ENCODE data around the gene SARS1. TPM values are rescaled to one million over a fixed set of nuclear protein-coding genes. Genes with fewer than 3 reads are reported as not detected.

SARS1 gene
- total RNA-seq, 4 donors from 2014 or later, result 154 to 172 (median 165) TPM

DNA sequence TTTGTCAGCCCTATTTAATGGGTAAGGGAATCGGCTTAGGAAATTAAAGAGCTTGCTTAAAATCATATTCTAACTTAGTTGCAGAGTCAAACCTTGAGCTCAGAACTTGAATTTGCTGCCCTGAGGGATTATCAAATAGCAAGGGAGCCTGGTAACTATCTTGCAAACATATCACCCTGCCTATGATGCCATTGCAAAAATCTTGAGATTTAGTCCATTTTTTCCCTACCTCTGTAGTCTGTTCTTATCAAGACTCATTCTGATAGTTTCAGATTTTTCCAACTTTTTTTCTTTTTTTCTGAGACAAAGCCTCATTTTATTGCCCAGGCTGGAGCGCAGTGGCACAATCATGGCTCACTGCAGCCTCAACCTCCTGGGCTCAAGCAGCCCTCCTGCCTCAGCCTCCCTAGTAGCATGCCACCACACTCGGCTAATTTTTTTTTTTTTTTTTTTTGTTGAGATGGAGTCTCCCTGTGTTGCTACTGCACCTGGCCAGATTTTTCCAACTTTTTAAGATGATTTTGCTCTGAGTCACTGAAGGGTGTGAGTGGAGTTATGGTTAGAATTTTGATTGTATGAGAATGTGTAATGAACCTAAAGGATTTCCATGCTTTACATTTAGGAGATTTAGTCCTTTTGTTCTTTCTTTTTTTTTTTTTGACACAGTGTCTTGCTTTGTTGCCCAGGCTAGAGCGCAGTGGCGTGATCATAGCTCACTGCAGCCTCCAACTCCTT lies 12.2 kb downstream of the SARS1 start:
- 83 to 88% methylated on average over 5 of the region's 5 CpGs for WGBS, 2 donors
- intact Hi-C loops (cut with DNase I; ENCODE audit: low total_unique reads), result no loop called here
- no peak for DNase-seq (ENCODE audit: low spot score in 2 of 2)
- TF ChIP-seq POLR2A (IDR thresholded peaks at IDR 0.05), result no peak
- TF ChIP-seq, protein P1, sequence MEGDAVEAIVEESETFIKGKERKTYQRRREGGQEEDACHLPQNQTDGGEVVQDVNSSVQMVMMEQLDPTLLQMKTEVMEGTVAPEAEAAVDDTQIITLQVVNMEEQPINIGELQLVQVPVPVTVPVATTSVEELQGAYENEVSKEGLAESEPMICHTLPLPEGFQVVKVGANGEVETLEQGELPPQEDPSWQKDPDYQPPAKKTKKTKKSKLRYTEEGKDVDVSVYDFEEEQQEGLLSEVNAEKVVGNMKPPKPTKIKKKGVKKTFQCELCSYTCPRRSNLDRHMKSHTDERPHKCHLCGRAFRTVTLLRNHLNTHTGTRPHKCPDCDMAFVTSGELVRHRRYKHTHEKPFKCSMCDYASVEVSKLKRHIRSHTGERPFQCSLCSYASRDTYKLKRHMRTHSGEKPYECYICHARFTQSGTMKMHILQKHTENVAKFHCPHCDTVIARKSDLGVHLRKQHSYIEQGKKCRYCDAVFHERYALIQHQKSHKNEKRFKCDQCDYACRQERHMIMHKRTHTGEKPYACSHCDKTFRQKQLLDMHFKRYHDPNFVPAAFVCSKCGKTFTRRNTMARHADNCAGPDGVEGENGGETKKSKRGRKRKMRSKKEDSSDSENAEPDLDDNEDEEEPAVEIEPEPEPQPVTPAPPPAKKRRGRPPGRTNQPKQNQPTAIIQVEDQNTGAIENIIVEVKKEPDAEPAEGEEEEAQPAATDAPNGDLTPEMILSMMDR (IDR thresholded peaks at IDR 0.05), result no peak
- H3K4me3 ChIP-seq (ENCODE audit: low read depth, poor library complexity, severe bottlenecking), result no peak overlapping the region

DNA sequence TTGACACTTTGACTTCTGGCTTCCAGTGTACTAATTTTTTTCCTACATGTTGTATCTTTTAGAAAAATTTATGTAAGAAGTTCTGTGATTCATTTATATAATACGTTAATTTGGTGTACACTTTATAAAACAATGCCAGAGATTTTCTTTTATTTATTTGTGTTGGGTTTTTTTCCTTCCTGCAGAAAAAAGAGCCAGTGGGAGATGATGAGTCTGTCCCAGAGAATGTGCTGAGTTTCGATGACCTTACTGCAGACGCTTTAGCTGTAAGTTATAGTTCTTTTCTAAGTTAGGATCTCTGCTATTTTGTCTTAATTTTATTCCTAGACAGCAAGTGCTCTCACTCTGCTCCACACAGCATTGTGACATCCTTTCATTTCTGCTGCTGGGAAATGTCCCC lies 14.4 kb downstream of the SARS1 start:
- TF ChIP-seq POLR2A (IDR thresholded peaks at IDR 0.05), result no peak
- TF ChIP-seq, protein P1 (IDR thresholded peaks at IDR 0.05), result no peak
- intact Hi-C loops (cut with DNase I; ENCODE audit: low total_unique reads), result no loop called here
- DNase-seq (ENCODE audit: low spot score in 2 of 2), result no peak
- WGBS, 2 donors, result 92 to 95% methylated on average over 3 of the region's 3 CpGs
- H3K4me3 ChIP-seq (ENCODE audit: low read depth, poor library complexity, severe bottlenecking), result no peak overlapping the region

DNA sequence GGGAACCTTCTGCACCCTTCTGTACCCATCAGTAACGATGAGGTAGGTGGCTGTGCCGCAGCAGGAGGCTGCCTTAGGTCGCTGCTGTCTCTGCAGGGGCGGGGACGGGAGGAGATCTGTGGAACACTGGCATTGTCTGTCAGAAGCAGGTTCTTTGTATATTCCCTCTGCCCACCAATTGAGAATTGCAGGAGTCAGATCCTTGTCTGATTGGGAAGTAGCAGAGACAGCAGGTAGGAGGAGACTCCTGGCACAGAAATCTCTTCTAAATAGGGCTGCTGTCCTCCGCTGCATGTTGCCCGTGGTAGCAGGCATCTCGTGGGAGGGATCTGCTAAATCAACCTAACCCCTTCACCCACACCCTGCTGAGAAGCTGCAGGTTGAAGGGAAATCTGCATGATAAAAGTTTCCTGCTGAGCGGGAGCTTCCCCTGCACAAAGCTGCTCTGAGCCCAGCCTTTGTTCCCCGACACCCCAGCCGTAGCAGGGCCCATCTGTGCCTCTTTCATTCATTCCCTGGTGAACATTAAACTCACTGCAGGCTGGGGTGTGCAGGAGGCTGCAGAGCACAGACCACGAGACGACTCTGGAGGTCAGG lies 15.9 kb downstream of the SARS1 start:
- DNase-seq (ENCODE audit: low spot score in 2 of 2), result no peak
- TF ChIP-seq POLR2A (IDR thresholded peaks at IDR 0.05), result no peak
- WGBS, 2 donors, result 84 to 86% methylated on average over 13 of the region's 13 CpGs
- H3K4me3 ChIP-seq (ENCODE audit: low read depth, poor library complexity, severe bottlenecking), result no peak overlapping the region
- intact Hi-C loops (cut with DNase I; ENCODE audit: low total_unique reads), result no loop called here

DNA sequence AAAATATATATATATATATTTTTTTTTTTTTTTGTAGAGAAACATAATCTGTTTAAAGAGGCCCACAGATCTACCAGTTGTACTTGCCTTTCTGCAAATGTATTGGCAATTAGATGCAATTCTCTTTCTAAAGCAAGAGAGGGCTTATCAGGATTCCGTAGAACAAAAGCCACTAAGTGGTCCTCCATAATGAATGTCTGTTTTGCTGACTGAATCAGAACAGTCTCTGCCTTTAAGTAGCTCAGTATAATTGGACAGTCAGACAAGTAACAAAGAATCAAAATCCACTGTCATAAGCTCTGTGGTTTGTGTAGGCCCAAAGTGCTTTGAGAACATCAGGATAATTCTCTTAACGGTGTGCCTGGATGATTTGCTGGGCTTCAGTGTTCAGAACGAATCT lies 17.3 kb downstream of the SARS1 start:
- intact Hi-C loops (cut with DNase I; ENCODE audit: low total_unique reads), result no loop called here
- DNase-seq (ENCODE audit: low spot score in 2 of 2), result no peak
- 90% methylated on average over 3 of the region's 3 CpGs for WGBS, 2 donors
- TF ChIP-seq, protein P1 (IDR thresholded peaks at IDR 0.05), result no peak
- no peak for TF ChIP-seq POLR2A (IDR thresholded peaks at IDR 0.05)
- no peak overlapping the region for H3K4me3 ChIP-seq (ENCODE audit: low read depth, poor library complexity, severe bottlenecking)

DNA sequence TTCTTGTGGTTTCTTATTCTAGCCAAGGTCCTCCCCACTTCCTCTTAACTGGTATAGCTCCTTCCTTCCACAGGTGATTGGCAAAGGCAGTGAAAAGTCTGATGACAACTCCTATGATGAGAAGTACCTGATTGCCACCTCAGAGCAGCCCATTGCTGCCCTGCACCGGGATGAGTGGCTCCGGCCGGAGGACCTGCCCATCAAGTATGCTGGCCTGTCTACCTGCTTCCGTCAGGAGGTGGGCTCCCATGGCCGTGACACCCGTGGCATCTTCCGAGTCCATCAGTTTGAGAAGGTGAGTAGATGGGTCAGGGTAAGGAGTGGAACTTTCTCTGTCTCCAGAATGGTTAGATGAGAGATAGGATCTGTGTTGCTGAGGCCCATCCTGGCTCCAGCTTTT lies 21.4 kb downstream of the SARS1 start:
- H3K4me3 ChIP-seq (ENCODE audit: low read depth, poor library complexity, severe bottlenecking), result no peak overlapping the region
- DNase-seq (ENCODE audit: low spot score in 2 of 2), result no peak
- intact Hi-C loops (cut with DNase I; ENCODE audit: low total_unique reads), result no loop called here
- WGBS, 2 donors, result 93 to 97% methylated on average over 7 of the region's 7 CpGs
- TF ChIP-seq, protein P1 (IDR thresholded peaks at IDR 0.05), result no peak
- no peak for TF ChIP-seq POLR2A (IDR thresholded peaks at IDR 0.05)

DNA sequence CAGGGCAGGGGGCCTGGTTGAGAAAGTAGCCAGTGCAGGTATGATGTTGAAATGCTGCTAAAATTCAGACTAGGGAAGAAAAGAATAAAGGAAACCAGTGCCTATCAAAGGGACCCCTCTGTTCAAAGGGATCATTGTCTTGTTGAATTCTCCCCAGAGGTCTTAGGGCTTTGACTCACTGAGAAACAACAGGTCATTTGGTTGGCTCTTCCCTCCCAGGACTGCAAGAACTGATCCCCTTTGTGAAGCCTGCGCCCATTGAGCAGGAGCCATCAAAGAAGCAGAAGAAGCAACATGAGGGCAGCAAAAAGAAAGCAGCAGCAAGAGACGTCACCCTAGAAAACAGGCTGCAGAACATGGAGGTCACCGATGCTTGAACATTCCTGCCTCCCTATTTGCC lies 23.8 kb downstream of the SARS1 start:
- WGBS, 2 donors, result 94 to 95% methylated on average over 3 of the region's 3 CpGs
- H3K4me3 ChIP-seq (ENCODE audit: low read depth, poor library complexity, severe bottlenecking), result no peak overlapping the region
- no peak for DNase-seq (ENCODE audit: low spot score in 2 of 2)
- TF ChIP-seq, protein P1 (IDR thresholded peaks at IDR 0.05), result no peak
- TF ChIP-seq POLR2A (IDR thresholded peaks at IDR 0.05), result no peak
- intact Hi-C loops (cut with DNase I; ENCODE audit: low total_unique reads), result no loop called here

Data from lower leg skin (tissue), 4 donors.